Activated naive CD8-positive, alpha-beta T cell (primary cell): Measurements from ENCODE around the gene TBC1D12.
"Not testable (repeated sequence)": the region's sequence is repeated elsewhere in the genome, so short reads cannot be mapped to it uniquely, and the experiment has no call there.

Experiments used
- H3K27ac Mint-ChIP-seq: one replicate; pipeline ENCODE4 v1.8.0; 2021; ENCODE audit warnings: mixed read lengths
- H3K27me3 Mint-ChIP-seq: one replicate; pipeline ENCODE4 v1.8.0; 2021; ENCODE audit warnings: mixed read lengths
- H3K36me3 Mint-ChIP-seq: one replicate; pipeline ENCODE4 v1.8.0; 2021; ENCODE audit warnings: mixed read lengths
- H3K4me1 Mint-ChIP-seq: one replicate; pipeline ENCODE4 v1.8.0; 2021; ENCODE audit warnings: low read depth, mixed read lengths
- H3K4me3 Mint-ChIP-seq: one replicate; pipeline ENCODE4 v1.8.0; 2021; ENCODE audit warnings: mild to moderate bottlenecking, mixed read lengths
- H3K9me3 Mint-ChIP-seq: one replicate; pipeline ENCODE4 v1.8.0; 2021; ENCODE audit warnings: low read depth, mixed read lengths

Gene TBC1D12

GRCh38 chr10:94402204-94402842, at the start of gene TBC1D12:
Gene TBC1D12 (plus strand): TSS chr10:94402541. CDS start chr10:94402614, 73 bp downstream.
- Mint-ChIP-seq H3K36me3 (no peaks in the 10 kb centered on the region), H3K4me3 (peak within 1 kb of the TSS; percentile 84), H3K27me3 (peaks cover 33% of the 10 kb centered on the region), H3K4me1 (peaks cover 9% of the 10 kb centered on the region), H3K9me3 (no peaks in the 10 kb centered on the region), H3K27ac (no peak within 1 kb of the TSS)

GRCh38 chr10:94353336-94353735, 49.0 kb upstream of the TBC1D12 start:
- Mint-ChIP-seq H3K27ac (no peak overlapping the region), H3K27me3 (no peaks in the 10 kb centered on the region), H3K36me3 (peaks cover 16% of the 10 kb centered on the region), H3K4me3 (no peak overlapping the region), H3K4me1 (peaks cover 19% of the 10 kb centered on the region), H3K9me3 (no peaks in the 10 kb centered on the region)

DNA sequence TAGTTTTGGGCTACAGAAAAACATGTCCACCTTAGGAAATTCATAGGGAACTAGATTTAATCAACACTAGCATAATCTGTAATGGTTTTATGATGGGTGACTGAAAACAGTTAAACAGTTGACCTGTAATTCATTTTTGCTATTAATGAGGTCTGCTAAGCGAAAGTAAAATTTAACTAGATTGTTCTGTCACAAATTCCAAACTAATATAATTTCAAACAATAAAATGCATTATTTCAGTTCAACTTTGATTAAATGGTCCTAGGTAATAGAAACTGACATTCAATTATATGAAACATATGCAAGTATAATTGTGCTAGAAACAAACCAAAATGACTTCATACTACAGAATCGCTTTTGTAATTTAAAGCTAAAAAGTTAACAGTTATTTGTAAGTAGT, 46.5 kb upstream of the TBC1D12 start:
- H3K9me3 Mint-ChIP-seq = no peaks in the 10 kb centered on the region
- peaks cover 27% of the 10 kb centered on the region for H3K36me3 Mint-ChIP-seq
- H3K27ac Mint-ChIP-seq = no peak overlapping the region
- no peak overlapping the region for H3K4me3 Mint-ChIP-seq
- peaks cover 33% of the 10 kb centered on the region for H3K4me1 Mint-ChIP-seq
- no peaks in the 10 kb centered on the region for H3K27me3 Mint-ChIP-seq

DNA sequence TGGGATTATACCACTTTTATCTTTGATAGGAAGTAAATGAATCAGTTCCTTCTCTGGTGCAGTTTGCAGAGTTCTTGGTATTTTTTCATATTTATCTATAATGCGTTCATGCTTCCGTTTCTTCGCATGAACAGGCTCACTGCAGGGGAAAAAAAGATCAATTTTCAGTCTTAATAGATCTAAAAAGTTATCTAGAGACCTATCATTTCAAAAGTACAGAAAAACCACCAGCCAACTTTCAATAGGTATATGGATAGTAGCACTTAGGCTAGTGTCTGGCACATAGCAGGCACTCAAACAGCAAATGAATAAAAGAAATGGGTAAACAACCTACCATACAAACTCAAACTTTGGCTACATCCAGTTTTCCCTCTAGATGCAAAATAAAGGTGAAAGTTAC, 45.1 kb upstream of the TBC1D12 start:
- H3K27ac Mint-ChIP-seq = no peak overlapping the region
- peaks cover 43% of the 10 kb centered on the region for H3K4me1 Mint-ChIP-seq
- no peaks in the 10 kb centered on the region for H3K9me3 Mint-ChIP-seq
- no peak overlapping the region for H3K4me3 Mint-ChIP-seq
- peaks cover 31% of the 10 kb centered on the region for H3K36me3 Mint-ChIP-seq
- H3K27me3 Mint-ChIP-seq = no peaks in the 10 kb centered on the region

DNA sequence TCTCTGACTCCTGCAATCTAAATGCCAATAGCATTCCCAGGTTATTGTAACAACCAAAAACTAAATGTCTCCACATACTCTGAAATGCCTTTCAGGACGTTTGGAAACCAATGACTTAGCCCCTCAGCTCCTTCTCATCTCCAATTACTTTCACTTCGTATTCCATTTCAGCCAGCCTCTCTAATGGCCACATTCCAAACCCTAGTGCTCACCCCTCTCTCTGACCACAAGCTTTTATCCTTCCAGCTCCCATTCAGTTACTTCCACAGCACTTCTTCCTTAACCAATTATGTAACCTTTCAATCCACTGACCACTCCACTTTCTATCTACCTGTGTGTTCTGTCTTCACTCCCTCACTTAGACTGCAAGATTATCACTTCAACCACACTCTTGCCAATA, 43.9 kb upstream of the TBC1D12 start:
- H3K4me3 Mint-ChIP-seq = peak overlapping the region; percentile 24
- H3K27ac Mint-ChIP-seq = no peak overlapping the region
- H3K27me3 Mint-ChIP-seq = no peaks in the 10 kb centered on the region
- H3K9me3 Mint-ChIP-seq = no peaks in the 10 kb centered on the region
- peaks cover 48% of the 10 kb centered on the region for H3K4me1 Mint-ChIP-seq
- peaks cover 28% of the 10 kb centered on the region for H3K36me3 Mint-ChIP-seq

GRCh38 chr10:94361171-94361794, 41.1 kb upstream of the TBC1D12 start:
- peaks cover 48% of the 10 kb centered on the region for H3K4me1 Mint-ChIP-seq
- no peak overlapping the region for H3K27ac Mint-ChIP-seq
- peaks cover 27% of the 10 kb centered on the region for H3K36me3 Mint-ChIP-seq
- peaks cover 7% of the 10 kb centered on the region for H3K27me3 Mint-ChIP-seq
- peak overlapping the region; percentile 99 for H3K4me3 Mint-ChIP-seq
- H3K9me3 Mint-ChIP-seq = no peaks in the 10 kb centered on the region

- Mint-ChIP-seq H3K9me3 (no peaks in the 10 kb centered on the region), H3K27ac (peak within 1 kb of the TSS; percentile 99), H3K4me1 (peaks cover 34% of the 10 kb centered on the region), H3K4me3 (peak within 1 kb of the TSS; percentile 99), H3K36me3 (peaks cover 19% of the 10 kb centered on the region), H3K27me3 (peaks cover 7% of the 10 kb centered on the region)
Measured at GRCh38 chr10:94362360-94363250, 39.7 kb upstream of the TBC1D12 start, which contains the start of gene NOC3L. Gene NOC3L (minus strand): TSS chr10:94362939. CDS start chr10:94362838, 101 bp downstream.

GRCh38 chr10:94363251-94363565, 39.1 kb upstream of the TBC1D12 start:
- peak overlapping the region; percentile 99 for H3K4me3 Mint-ChIP-seq
- H3K27me3 Mint-ChIP-seq = peaks cover 7% of the 10 kb centered on the region
- no peaks in the 10 kb centered on the region for H3K9me3 Mint-ChIP-seq
- peaks cover 19% of the 10 kb centered on the region for H3K36me3 Mint-ChIP-seq
- peak overlapping the region; percentile 99 for H3K27ac Mint-ChIP-seq
- peaks cover 28% of the 10 kb centered on the region for H3K4me1 Mint-ChIP-seq

DNA sequence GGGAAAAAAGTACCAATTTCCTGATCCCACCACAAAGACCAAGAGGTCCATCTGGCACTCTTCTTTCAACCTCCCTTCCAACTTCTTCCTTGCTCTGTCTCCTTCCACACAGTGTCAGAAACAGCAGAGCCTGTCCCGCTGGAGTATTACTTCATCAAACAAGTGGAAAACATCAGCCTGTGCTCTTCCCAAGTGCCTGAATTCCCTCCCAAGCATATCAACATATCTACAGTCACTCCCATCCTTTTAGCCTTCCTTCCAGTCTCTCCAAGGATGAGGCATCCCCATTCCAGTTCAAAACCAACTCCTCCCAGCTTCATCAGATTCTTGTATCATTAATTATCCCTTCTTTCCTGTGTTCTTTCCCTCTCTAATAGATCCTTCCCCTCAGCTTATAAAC, 37.9 kb upstream of the TBC1D12 start:
- H3K4me3 Mint-ChIP-seq = peak overlapping the region; percentile 41
- peaks cover 22% of the 10 kb centered on the region for H3K4me1 Mint-ChIP-seq
- no peak overlapping the region for H3K27ac Mint-ChIP-seq
- peaks cover 12% of the 10 kb centered on the region for H3K36me3 Mint-ChIP-seq
- no peaks in the 10 kb centered on the region for H3K9me3 Mint-ChIP-seq
- H3K27me3 Mint-ChIP-seq = peaks cover 9% of the 10 kb centered on the region

GRCh38 chr10:94366382-94366781, 36.0 kb upstream of the TBC1D12 start:
- H3K36me3 Mint-ChIP-seq = peaks cover 2% of the 10 kb centered on the region
- H3K4me1 Mint-ChIP-seq = peaks cover 10% of the 10 kb centered on the region
- H3K9me3 Mint-ChIP-seq = no peaks in the 10 kb centered on the region
- H3K4me3 Mint-ChIP-seq = no peak overlapping the region
- peaks cover 15% of the 10 kb centered on the region for H3K27me3 Mint-ChIP-seq
- H3K27ac Mint-ChIP-seq = no peak overlapping the region

DNA sequence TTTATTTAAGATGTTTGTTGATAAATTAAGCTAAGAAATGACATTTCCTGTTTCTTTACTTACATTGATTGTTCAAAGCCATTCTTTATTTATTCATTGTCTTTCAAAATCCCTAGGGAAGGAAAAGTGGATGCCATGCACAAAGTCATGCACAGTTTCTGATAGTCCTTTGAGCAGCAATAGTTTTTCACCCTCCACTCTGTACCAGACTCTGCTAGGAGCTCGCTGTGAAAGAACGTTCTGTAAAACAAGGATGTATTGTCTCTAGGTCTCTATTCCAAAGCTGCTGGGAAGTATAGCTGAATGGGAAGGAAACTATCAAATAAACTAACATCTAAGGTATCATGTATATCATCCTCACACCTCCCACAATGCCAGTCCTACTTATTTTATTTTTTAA, 31.8 kb upstream of the TBC1D12 start:
- no peaks in the 10 kb centered on the region for H3K36me3 Mint-ChIP-seq
- H3K4me3 Mint-ChIP-seq = no peak overlapping the region
- no peaks in the 10 kb centered on the region for H3K4me1 Mint-ChIP-seq
- no peaks in the 10 kb centered on the region for H3K9me3 Mint-ChIP-seq
- peaks cover 18% of the 10 kb centered on the region for H3K27me3 Mint-ChIP-seq
- H3K27ac Mint-ChIP-seq = no peak overlapping the region

DNA sequence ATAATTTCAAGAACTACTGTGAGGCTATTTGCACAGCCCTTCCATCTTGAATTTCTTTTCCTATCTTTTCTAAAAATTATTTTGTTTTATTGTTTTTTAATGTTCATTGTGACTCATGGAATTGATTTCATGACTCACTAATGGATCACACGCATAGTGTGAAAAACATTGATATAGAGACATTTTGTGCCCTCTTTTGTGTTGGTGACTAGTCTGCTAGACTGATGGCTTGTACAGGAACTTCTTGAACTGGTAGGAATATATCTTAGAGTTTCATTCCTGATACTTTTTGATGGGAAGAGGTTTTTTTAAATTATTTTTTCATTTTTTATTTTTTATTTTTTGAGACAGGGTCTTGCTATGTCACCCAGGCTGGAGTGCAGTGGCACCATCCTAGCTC, 27.0 kb upstream of the TBC1D12 start:
- Mint-ChIP-seq H3K4me3 (no peak overlapping the region), H3K27me3 (peaks cover 18% of the 10 kb centered on the region)

DNA sequence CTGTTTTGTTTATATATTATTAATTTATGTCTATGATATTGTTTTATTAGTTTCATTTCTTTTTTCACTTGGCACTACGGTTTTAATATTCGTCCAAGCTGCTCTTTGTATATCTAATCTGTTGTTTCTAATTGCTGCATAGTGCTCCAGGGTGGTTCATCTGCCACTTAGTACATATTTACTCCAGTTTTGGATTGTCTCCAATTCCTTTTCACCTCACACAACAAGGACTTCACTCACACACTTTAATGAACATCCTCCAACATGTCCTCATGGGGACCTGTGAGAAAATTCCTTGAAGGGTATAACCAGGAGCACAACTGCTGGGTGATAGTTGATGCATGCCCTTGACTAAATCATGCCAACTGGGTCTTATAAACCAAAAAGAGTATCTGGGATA, 25.5 kb upstream of the TBC1D12 start:
- Mint-ChIP-seq H3K4me1 (no peaks in the 10 kb centered on the region), H3K36me3 (no peaks in the 10 kb centered on the region), H3K4me3 (no peak overlapping the region), H3K9me3 (no peaks in the 10 kb centered on the region), H3K27me3 (peaks cover 16% of the 10 kb centered on the region), H3K27ac (no peak overlapping the region)

More for the DNA sequence above, 27.0 kb upstream of the TBC1D12 start:
- Mint-ChIP-seq H3K9me3 (no peaks in the 10 kb centered on the region), H3K4me1 (no peaks in the 10 kb centered on the region), H3K27ac (no peak overlapping the region), H3K36me3 (no peaks in the 10 kb centered on the region)

DNA sequence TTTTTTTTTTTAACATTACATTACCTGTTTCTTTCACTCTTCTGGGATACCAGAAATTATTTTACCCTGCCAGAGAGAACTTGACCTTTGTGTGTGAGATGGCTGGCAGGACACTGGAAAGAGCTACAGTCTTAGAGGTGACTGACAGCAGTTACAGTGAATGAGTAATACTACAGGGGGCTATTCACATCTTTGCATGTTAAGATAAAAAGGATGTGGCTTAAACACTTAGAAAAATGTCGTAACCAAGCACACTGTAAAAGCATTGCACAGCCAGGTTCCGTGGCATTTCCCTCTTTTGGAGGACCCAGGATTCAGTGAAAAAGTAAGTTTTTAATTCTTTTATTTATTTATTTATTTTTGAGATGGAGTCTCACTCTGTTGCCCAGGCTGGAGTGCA, 18.8 kb upstream of the TBC1D12 start:
- H3K9me3 Mint-ChIP-seq = no peaks in the 10 kb centered on the region
- no peaks in the 10 kb centered on the region for H3K36me3 Mint-ChIP-seq
- H3K4me1 Mint-ChIP-seq = no peaks in the 10 kb centered on the region
- H3K27me3 Mint-ChIP-seq = peaks cover 2% of the 10 kb centered on the region
- H3K27ac Mint-ChIP-seq = no peak overlapping the region
- no peak overlapping the region for H3K4me3 Mint-ChIP-seq

- not testable (repeated sequence) for H3K4me1 Mint-ChIP-seq, H3K36me3 Mint-ChIP-seq, H3K9me3 Mint-ChIP-seq, H3K27ac Mint-ChIP-seq, H3K4me3 Mint-ChIP-seq, H3K27me3 Mint-ChIP-seq
Measured at GRCh38 chr10:94385733-94386132, 16.6 kb upstream of the TBC1D12 start.
